Tibial nerve (tissue), 4 donors: Measurements from ENCODE around the gene NDUFS1.

ENCODE experiments used
- CTCF ChIP-seq, 5 experiments: fragments of 200-600 bp in 3 of 5; fragments of 450-650 bp in 2 of 5; sonication (generic) in 3 of 5; IDR thresholded peaks; one replicate each; pipeline ENCODE4 v1.5.1; 2016 to 2019; ENCODE audit warnings: antibody characterized with exemption in 5 of 5, mild to moderate bottlenecking in 3 of 5, moderate library complexity in 2 of 5
- EP300 ChIP-seq, 2 donors: sonication (generic); formaldehyde crosslinking; IDR thresholded peaks; one replicate each; pipeline ENCODE4 v1.6.1; 2017; ENCODE audit warnings: antibody characterized with exemption in 2 of 2, mild to moderate bottlenecking in 1 of 2

- TF ChIP-seq CTCF (IDR thresholded peaks at IDR 0.05) (no peak), EP300 (IDR thresholded peaks at IDR 0.05) (no peak)
These were observed 4.1 kb upstream of the NDUFS1 start for GRCh38 chr2:206163251-206163880.
